ENCODE measurements around the gene MED26.

Gene MED26

DNA sequence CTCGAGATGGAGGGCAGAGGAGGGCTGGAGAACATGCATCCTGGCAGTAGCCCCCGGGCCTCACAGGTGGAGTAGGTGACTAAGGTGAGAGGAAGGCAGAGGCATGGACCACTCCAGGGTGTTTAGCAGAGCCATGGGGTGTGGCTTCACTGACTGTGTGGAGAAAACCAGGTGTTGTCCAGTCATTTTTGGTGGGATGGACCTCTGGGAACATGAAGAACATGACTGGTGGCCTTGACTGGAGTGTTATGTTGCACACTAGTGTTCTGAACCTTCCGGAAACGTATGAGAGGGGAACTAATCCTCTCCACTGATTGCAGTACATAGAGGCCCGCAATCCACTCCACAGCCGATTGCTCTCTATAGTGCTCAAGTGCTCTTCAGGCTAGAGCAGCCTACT lies 16.9 kb downstream of the MED26 start:
- no peak for DNase-seq

DNA sequence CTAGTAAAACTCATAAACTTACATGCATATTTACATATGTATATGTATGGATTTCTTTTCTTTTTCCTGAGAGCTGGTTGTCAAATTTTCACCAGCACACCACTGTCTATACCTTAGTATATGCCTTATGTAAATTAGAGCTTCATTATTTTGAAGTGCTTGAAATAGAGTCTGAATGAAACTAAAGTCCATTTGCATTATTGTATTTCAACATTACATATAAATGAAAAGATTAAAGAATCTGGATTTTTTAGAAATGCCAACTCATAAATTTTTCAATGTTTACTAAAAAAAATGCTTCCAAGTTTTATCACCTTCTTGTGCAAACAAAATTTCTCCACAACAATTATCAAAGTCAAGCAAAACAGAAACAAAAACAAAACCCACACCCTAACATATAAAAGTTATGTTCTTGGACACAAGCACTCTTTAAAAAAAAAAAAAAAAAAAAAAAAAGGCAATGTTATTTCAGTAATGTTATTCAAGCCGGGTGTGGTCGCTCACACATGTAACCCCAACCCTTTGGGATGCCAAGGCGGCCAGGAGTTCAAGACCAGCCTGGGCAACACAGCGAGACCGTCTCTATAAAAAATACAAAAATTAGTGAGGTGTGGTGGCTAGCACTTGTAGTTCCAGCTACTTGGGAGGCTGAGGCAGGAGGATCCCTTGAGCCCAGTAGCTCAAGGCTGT lies 18.3 kb downstream of the MED26 start:
- no peak for DNase-seq

DNA sequence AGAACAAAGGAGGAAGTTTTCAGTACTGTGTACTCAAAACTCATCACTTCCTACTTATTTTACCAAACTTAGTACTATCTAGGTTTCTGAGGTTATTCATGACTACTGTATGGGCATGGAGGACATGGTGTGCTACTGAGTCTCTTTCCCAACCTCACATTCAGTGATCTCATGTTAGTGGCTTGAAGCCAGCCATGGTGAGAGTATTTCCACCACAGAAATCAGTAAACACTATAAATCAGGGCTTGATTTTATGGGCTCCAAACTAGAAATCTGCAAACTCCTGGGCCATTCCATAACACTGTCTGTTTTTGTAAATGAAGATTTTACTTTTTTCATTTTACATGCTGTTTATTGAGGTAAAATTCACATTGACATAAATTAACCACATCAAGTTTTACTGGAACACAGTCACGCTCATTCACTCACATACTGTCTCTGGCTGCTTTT lies 19.7 kb downstream of the MED26 start:
- DNase-seq: no peak

DNA sequence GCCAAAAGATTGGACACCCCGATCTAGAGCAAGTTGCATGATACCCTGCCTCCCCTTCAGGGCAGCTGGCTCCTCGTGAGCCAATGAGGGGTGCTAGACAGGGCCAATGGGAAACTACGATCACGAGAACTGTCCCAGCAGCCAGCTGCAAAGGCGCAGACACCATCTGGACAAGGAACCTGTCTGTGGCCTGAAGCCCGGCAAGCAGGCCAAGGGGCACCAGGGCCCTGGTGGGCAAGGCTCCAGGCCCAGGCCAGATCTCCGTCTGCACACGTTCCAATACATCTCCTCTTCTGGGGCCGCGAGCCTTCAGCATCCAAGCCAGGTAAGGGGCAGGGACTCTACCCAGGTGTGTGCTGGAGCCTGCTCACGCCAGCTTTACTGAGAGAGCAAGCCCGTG lies 20.2 kb downstream of the MED26 start:
- no peak for DNase-seq

DNA sequence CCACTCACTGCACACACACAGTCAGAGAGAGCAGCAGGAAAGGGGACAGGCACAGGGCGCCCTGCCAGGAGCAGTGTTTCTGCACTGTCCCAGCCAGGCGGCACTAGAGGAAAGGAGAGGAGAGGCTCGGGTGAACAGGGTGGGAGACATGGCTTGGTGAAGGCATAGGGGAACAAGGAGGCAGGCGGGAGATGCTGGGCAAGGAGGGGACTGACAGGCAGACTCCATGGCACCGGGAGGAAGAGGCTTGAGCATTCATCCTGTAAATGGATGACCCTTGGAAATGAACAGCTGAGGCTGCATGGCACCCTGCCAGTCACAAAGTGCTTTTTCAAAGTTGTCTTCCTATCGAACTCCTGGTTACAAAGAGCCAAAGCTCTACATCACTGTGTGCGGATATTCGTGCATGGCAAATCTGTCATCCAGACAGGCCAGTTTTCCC lies 22.4 kb downstream of the MED26 start:
- DNase-seq: no peak

DNA sequence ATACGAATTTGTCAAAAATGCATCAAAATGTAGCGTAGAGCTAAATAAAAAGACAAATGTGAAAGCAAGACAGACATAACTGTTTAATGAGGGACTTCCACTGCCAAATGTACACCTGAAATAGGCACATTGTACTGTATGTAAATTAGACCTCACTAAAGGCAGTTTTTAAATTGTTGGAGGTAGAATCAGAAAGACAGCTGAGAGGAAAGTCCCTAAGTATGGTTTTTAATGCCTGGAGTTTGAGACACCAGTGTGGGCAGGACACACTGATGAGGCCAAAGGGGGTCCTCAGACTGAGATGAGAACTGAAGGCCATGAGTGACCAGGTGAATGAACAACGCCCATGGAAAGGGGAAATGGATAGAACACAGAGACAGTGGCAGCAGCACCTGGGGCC lies 22.9 kb downstream of the MED26 start:
- DNase-seq: no peak

DNA sequence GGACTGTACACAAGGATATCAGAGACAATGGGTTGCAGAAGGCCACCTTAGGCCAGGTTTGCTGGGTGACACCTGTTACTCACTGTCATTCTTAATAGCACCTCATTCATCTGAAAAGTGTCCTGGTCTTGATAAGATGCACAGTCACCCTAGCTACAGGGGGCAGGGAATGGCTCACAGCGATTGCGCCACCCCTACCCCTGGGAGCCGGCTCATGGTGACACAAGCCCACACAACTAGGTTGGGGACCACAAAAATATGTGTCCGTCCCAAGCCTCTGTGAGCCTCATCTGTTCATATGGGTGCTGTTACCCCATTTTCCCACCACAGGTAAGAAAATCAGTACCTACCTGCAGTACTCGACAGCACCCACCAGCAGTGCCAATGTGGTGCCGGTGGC lies 23.4 kb downstream of the MED26 start:
- no peak for DNase-seq

DNA sequence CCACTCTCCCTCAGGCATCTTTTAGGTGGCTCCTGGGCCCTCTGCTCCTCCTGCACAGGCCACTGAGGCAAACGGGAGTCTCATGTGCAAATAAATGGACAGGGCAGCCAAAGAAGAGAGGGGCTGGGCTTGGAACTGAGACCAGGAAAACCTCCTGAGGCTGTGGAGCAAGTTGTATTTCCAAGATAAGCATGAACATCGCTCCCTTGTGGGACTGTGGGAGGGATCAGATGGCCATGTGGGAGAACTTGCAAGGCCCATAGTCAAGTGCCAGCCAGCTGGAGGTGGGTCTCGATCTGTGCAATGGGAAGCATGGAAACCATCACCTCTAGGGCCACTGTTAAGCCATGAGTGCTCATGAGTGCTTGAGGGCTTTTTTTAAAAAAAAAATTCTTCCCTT lies 24.9 kb downstream of the MED26 start:
- DNase-seq: no peak

DNA sequence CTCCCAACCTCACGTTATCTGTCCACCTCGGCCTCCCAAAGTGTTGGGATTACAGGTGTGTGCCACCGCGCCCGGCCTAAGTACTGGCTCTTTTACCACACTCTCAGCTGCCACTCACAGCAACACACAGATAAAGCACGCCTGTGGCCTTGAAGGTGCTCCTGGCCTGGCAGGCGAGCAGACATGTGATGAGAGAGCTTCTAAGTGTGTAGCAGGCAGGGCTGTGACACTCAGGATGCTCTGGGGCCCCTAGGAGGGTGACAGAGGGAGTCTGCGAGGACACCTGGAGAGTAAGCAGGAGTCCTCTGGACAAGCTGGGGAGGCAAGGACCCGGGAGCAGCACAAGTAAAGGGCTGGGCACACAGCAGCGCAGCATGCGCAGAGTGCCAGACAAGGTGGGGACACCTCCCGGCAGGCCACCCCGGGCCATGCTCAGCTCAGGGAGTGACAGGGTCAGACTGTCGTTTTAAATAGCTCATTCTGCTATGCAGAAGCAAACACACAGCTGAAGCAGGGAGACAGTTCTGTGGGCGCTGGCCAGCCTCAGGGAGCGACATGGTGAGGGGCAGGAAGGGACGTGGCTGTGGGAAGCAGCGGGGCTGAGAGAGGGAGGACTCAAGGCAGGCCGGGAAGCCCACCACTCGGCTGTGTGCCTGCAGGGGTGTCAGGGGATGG lies 26.5 kb downstream of the MED26 start:
- DNase-seq: no peak

DNA sequence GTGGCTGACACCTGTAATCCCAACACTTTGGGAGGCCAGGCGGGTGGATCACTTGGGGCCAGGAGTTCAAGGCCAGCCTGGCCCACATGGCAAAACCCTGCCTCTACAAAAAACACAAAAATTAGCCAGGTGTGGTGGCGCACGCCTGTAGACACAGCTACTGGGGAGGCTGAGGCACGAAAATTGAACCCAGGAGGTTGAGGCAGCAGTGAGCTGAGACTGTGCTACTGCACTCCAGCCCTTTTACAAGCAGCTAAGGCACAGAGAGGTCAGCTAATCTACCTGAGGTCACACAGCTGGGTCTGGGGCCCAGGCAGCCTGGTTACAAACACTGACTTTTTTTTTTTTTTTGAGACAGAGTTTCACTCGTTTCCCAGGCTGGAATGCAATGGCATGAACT lies 27.2 kb downstream of the MED26 start:
- no peak for DNase-seq

DNA sequence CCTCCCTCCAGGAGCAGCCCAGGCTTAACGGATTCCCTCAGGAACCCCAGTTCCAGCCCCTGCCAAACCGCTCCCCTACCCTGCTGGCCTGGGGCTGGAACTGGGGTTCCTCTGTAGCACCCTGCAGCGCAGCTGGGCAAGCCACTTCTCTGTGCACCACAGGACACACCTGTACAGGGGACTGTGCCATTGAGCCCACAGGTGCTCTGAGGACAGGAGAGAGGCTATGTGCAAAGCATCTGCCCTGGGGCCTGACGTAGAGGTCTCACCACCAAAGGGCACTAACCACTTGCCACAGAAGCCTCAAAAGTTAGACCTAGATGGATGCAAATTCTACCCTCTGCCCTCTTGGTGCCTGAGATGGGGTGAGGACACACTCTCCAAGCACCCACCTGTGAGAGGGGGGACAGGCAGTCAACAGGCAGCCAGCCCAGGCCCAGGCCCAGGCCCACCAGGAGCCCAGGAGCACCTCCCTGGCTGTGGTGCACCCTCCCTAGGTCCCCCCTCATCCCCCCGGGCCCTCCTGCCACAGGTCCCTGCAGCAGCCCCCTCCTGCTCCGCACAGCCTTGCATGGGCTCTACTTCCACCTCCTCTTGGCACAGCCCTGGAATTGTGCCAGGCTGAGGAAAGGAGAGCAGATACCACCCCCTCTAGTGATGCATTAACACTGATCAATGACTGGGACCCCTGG lies 28.2 kb downstream of the MED26 start:
- no peak for DNase-seq

DNA sequence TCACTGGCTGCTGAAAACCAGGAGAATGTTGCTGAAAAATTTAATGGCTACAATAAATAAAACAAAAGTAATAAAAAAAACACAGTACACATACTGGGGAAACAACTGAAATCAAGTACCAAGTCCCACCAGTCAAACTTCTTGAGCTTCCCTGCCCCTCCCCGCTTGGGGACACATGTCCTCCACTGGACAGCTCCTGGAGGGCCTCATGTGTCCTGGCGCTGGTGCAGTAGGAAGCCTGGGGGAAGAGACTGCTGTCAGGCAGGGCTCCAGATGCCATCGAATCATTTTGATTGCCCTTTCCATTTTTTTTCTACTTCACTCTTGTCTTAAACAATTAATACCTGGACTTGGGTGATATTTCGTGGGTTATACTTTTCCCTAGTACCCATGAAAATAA lies 29.2 kb downstream of the MED26 start:
- DNase-seq: no peak

DNA sequence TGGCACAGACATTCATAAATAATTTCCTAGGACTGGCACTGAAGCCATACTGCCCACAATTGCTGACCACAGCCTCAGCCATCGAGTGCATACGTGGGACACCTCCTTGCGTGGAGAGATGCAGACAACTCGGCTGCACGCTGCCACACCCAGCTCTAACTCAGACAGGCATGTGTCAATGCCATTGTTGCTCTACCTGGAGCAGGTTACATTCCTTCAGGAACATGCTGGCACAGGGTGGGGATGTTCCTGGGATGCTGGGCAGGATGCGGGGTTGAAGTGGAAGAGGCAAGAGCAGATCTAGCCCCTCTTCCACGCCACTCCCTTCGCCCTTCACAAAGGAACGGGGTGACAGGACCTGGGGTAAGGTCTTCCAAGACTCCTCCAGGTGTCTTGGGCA lies 31.6 kb downstream of the MED26 start:
- no peak for DNase-seq

DNA sequence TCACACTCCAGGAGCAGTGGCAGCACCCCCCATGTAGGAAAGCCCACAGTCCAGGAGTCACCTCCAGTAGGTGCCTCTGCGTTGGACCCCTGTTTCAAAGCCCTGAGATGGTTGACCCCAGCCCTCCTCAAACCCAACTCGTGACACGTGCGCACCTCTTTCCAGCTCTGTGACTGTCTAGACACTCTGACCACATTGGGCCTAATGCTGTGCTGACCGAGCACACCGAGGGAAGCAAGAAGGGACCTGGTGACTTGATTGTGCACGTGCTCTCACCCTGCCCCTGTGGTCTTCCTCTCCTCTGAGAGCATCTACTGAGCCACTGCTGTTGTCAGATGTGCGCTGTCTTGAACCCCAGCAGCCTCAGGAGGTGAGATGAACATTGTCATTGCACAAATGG lies 32.9 kb downstream of the MED26 start:
- DNase-seq: no peak

DNA sequence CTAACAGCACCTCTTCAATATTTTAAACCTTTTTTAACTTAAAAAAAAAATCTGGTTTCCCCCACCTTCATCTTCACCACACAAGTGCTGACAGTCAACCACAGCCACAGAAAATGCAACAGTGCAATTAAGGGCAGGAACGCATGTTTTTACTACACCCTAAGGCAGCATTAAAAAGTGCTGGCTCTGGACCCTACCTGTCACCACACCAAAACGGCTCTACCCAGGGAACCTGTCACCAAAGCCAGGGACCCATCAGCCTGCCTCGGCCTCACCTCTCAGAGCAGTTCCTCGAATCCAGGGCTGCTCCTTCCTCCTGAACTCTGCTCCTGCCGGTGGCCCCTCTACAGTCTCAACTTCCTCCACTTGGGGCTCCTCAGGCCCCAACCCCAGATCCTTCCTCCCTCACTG lies 33.3 kb downstream of the MED26 start:
- peak; percentile 64 for DNase-seq

DNA sequence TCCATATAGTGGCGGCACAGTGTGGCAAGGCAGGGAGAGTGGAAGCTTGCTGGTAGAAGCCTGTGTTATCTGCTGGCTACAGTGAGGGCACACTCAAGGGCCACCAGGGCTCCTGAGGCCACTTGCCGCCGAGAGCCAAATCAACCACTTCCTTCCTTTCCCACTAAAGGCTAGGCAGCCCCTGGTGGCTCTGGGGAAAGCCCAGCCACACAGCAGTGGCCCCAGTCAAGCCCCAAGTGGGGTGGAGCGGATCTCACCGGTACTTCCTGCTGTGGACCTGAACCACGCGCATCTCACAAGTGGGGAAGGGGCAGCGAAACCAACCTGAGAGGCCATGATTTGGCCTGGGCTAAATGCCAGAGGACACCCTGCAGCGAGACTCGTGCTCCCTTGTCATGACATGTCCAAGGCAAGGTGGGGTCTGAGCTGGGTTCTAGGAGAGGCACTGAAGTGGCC lies 33.8 kb downstream of the MED26 start:
- DNase-seq: peak; percentile 69

DNA sequence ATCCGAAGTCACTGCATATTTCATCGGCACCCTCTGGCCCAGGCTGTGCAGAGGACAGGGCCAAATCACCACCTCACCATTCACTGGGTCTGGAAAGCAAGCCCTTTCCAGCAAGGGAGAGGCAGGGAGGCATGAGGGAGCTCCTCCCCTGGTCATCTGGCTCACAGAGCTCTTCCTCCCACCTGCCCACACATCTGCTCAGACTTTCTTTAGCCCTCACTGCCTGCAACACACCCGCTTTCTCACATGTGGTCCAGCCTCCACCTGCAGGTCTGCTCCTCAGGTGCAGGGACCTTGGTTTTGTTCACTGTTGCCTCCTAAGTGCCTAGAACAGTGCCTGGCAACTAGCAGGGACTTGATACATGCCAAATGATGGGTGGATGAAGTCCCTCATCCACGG lies 34.8 kb downstream of the MED26 start:
- DNase-seq: no peak

DNA sequence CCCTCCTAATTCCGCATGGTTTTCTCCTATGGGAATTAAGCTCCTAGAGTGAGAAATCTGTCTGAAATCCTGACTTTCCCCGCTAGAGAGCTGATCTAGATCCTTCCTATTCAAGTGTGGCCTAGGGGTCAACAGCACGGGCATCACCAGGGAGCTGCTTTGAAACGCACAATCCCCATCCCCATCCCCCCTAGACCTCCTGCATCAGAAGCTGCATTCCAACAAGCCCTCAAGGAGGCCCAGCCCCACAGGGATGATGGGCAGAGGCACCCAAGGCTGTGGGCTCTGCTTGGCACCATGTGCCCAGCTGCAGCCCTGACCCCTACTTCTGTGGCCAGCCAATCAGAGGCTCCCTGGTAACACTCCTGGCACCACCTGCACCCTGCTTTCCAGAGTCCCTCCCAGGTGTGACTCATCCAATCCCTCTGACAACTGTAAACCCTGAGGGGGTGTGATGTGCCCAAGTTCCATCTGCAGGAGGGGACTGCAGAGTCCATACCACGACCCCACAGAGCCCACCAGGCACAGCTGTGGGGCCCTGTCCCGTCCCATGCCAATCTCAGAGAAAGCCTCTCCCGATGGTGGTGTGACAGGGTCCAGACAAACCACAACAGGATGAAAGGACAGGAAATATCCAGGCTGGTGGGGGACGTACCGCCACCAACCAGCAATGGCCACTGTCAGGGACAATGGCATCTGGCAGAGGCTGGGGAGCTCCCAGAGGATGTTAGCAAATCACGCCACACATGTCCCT lies 36.0 kb downstream of the MED26 start:
- no peak for DNase-seq

DNA sequence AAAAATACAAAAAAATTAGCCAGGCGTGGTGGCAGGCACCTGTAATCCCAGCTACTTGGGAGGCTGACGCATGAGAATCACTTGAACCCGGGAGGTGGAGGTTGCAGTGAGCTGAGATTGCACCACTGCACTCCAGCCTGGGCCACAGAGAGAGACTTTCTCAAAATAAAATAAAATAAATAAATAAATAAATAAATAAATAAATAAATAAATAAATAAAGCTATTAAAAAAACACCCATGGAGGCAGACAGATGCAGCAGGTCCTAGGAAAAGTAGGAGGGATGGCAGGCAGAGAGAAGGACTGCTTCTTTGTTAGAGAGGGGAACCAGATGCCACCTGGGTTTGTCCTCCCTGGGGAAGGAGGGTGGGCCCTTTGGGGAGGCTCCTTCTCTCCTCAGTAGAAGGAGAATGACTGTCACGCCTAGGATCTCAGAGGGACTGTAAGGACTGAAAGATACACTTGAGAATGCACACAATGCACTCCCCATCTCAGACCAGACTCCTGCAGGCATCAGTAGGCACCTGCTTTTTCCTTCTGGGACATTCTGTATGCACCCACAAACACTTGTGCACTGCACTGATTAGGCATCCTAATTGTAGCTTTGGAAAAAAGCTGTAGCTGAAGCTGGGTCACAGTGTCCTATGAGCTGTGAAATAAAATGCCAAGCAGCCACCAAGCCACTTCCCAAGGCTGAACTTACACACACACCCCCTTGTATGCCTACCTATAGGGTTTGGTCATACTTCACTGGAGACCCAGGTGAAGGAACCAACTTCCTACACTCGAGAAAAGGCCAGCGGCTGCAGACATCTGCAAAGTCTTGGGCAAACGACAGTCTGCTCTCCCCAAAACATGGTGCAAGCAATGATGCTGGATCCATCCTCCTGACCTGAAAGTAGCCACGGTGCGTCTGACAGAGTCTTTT lies 36.9 kb downstream of the MED26 start:
- DNase-seq: no peak

DNA sequence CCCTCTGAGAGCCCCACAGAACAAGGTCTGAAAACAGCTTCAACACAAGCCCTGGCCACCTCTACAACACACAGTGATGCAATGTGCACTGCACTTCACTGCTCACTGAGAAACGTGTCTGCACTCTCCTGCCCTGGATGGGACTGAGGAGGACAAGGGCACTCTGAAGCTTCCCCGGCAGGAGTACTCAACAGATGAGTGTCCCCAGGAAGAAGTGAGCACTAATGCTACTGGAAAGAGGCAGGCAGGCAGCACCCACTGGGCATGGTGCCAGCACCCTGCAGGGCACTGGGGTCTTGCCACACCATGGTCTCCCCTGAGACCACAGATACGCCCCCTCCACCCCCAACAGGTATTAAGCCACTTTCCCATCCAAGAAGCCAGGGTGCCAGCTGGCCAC lies 38.1 kb downstream of the MED26 start:
- no peak for DNase-seq

DNA sequence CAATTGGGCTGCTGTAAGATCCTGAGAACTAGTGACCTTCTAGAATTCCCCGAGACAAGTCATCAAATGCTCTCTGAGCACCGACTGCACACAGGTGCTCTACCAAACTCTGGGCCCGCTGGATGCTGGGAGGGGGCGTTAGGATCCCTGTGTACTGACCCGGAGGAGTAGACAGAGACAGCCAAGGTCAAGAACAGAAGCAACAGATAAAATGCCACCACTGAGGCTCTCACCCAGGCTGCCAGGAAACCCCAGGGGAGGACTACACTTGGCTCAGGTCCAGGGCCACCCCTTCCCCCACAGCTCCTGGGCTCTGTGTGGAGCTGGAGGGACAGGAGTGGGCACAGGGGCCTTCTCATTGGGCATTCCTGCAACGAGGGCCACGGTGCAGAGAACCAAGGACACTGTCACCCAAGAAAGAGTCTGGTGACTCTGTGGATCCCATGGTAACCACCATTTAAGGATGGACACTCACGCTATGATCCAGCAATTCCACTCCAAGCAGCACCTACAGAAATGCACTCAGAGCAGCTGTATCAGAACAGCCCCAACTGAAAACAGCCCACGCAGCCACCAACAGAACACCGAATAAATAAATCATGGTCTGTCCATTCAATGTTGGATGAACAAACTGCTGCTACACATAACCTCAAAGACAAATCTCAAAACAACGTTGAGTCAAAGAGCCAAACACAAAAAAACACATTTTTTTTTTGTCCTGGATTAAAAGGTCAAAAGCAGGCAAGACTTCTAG lies 39.0 kb downstream of the MED26 start:
- no peak for DNase-seq

All from activated CD4-positive, alpha-beta T cell treated with anti-CD3 and anti-CD28 coated beads, Interleukin-2, amount 50 U/mL, for 16 hours (primary cell).